SHP77 (cell line): Measurements from ENCODE around the gene GP9.

ENCODE experiments used
- DNase-seq, 2 experiments: peaks; one replicate each; lab custom pipeline; 2025; lab: John Stamatoyannopoulos, UW

GP9 gene

DNA sequence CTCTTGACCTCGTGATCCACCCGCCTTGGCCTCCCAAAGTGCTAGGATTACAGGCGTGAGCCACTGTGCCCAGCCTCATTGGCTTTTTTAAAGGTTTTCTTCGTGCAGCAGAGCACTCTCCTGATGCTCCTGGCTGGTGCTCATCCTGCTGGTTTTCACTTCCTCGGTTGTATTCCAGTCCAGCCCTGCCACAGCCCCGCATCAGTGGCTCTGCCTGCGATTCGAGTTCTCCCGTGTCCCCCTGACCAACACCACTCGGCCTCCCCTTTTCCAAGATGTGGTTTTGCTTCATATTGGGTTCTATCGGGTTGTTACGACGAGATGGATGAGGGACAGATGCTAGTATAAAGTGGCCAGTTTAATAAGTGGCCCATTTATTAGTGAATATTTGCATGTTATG, 31.7 kb upstream of the GP9 start:
- no peak for DNase-seq

DNA sequence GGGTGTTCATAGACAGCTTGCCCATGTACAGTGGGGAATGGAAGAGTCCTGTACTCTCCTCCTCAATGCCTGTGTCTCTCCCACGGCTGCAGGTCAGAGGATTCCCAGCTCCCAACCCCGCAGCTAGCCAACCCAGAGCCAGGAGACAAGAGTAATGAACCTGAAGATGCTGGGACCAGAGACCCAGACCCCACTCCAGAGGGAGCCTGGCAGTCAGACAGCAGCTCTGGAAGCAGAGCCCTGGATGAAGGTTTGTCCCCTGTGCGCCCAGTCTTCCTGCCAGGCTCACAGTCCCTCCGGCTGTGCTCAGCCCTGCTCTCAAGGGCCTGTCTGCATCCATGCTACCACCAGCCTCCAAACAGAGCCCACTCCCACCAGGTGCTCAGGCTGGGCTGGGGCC, 30.0 kb upstream of the GP9 start:
- no peak for DNase-seq

DNA sequence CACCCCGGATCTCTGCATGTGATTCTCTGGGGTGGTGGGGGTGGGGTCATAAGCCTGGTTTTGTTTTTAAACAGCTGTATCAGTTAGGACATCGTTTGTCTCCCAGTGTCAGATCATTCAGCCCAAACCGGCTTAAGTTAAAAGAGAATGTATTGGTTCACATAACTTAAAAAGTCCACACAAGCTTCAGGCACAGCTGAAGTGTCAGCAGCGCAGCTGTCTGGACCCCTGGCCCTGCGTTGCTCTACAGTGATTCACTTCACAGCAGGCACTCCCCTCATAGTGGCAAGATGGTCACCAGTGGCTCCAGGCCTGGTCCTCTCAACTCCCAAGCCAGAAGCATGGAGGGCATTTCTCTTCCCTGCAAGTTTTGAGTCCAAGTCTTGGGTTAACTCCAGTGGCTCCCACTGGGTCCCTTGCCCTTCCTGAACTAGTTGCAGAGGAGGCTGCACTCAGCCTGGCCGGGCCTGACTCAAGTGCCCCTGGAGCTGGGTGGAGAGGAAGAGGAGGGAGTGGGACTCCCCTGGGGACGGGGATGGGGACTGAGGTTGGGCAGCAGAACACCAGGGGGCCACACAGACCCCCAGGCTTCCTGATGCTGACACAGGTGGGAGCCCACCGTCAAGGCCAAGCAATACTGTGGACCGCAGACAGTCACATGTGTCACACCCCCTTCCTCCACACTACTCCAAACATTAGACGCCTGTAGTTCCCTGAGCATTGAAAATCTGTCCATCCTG, 28.9 kb upstream of the GP9 start:
- no peak for DNase-seq

DNA sequence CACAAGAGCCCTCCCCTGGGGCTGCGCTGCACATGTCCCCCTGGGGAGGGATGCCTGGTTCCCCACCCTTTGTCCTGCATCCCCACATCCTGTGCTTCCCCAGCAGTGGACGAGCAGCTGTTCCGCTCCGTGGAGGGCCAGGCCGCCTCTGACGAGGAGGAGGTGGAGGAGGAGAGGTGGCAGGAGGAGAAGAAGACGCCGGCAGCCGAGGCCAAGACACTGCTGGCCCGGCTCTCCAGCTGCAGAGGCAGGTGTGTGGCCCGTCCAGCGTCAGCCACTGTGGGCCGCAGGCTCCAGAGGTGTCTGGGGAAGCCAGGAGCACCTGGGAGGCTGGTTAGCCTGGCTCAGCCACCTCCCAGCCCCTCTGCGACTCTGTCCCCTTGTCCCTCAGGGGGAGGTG, 27.9 kb upstream of the GP9 start:
- DNase-seq = no peak

DNA sequence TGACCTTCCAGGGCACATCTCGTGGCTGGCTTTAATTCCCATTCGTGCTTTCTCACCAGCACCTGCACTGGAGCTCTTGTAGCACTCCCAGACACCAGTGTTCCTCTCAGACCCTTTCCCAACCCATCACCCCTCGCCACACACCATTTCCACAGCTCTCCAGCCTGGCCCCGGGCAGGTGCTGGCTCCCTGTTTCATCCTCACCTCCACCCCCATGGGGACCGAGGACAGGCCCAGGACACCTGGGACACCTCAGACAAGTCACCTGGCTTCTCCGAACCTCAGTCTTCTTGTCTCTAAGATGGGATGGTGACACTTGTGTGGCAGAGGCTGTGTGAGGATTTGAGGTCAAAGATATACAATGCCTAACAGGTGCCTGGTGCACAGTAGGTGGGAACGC, 27.4 kb upstream of the GP9 start:
- DNase-seq = no peak

DNA sequence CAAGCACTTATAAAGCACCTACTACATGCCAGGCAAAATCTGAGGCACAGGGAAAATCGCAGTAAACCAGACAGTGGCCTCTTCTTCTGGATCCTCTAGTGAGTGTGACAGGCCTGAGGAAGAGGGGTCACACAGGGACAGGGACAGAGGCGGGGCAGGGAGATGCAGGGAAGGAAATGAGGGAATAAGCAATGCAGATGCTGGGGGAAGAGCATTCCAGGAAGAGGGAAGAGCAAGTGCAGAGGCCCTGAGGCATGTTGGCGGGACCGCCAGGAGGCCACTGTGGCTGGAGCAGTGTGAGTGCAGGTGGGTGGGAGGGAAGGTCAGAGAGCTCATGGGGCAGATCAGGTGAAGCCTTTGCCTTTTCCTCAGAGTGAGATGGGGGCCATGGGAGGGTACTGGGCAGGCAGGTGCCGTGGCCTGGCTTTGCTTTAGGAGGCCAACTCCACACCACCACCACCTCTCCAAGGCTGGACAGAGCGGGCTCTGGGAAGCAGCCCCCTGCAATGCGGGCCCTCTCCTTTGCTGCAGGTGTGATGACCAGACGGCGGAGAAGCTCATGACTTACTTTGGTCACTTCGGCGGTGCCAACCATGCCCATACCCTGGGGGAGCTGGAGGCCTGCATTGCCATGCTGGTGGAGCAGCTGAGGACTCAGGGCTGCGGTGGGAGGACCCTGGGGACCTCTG, 26.8 kb upstream of the GP9 start:
- DNase-seq = no peak

DNA sequence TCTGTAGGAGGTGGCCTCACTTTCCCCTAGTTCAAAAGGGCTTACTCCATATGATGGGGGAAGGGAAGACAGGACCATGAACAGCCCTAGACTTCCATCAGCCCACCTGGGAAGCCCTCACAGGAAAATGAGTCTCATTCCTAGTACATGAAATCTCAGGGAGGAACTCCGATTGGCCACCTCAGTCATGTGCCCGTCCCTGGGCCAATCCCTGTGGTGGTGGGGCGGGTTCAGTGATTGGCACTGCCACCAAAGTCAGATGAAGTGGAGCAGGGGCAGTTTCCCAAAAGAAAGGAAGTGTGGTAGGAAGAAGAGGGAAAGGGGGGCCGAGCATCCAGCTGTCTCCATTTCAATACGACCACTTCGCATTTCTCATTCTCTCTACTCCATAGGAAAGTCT, 25.9 kb upstream of the GP9 start:
- DNase-seq = no peak

DNA sequence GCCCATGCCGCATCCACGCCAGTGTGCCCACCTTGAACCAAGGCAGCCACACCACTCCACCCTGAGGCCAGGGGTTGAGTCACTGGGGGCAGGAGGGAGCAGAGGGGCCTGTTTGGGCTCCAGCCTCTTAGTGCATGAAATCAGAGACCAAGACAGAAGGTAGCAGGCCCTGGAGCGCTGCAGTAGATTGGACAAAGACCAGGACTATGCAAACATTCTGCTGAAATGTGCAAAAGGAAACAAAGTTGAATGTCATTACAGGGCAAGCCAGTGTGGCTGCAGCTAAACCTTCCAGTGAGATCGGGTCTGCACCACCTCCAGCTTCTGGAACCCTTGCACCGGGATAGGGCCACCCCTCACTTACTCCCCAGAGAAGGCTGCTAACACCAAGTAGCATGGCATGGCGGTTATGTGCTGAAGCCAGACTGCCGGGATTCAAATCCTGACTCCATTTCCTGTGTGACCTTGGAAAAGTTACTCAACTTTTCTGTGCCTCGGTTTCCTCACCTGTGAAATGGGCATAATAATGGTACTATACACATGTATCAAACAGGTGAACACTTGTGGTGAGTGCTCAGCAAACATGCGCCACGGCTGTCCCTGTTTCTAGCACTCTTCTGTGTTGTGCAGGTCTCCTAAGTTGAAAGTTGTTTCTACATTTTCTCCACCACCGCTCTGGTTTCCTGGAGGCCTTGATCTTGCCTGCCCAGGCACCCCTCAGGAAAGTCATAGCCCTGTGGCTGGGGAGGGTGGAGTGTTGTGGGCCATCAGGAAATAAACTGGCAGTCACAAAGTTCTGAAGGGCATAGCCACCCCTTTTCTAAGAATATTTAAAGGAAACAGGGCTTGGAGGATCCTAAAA, 25.0 kb upstream of the GP9 start:
- no peak for DNase-seq

DNA sequence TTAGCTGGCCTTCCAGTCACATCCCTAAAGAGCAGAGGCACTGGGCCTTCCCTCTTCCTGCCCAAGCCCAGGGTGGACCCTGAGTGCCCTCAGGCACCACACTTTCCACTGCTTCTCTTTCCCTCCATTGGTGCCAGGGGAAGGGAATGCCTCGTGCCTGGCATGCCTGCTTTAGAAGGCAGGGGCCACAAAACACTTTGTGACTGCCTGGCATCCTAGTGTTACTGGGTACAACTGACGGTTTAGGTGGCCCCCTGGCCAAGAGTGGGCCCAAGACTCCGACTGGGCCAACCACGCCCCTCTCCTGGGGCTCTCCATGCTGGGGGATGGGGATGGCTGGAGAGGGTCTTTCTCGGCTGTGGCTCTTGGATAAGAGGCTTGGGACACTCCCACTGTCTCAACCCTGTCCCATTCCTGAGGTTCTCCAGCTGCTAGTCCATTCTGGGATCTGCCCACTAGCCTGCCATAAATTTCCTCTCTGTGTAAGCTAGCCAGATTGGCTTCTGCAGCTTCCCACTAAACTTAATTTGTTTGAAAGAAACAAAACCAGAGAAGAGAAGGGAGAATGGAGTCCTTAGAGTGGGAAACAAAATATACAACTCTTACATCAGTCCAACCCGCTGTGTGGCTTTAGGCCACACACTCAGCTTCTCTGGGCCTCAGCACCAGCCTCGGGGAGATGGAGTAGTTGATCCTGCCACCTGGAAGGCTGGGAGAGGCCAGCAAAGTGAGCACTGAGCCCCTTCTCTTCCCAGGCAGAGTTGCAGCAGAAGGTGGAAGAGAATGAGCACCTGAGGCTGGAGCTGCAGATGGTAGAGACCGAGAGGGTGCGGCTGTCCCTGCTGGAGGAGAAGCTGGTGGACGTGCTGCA, 24.1 kb upstream of the GP9 start:
- DNase-seq = no peak

DNA sequence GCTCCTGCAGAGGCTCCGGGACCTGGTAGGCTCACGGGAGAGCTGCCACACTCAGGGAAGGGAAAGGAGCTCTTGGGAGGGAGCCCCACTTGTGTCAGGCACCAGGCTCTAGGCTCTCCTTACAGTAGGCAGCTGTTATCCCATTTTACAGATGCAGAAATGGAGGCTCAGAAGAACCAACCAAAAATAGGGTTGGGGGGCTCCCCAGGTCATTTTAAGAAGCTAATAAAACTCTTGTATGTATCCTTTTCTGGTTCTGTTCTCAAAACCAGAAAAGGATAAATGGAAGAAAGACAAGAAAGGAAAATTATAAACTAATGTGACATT, 23.5 kb upstream of the GP9 start:
- DNase-seq = no peak

DNA sequence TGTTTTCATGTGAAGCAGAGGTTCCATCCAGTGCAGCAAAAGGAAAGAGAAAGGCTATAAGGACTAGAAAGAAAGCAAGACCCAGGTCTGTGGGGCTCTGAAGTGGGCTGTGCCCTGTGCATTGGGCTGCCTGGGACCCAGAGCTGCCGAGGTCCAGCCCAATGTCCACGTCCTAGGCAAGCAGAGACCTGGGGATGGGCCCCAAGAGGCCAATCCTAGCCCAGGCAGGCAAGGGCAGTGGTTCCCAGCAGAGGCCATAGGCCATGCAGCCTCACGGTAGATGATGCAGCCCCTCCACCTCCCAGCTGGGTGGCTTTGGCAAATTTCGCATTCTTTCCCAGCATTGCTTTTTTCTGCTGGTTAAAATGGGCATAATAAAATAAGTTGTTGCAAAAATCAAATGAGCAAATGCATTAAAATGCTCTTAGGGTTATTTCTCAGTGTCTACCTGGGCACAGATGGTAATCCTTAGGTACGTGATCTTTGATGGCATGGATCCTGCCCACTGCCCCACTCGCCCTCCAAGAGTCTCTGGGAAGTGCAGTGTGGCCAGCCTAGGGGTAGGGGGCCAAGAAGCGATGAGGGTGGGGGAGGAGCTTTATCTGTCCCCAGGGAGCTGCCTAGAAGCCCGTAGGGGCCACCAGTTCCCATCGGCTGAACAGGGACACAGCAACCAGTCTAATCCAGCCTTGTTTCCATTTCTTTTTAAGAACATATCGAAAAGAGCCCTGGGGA, 22.3 kb upstream of the GP9 start:
- DNase-seq = no peak

DNA sequence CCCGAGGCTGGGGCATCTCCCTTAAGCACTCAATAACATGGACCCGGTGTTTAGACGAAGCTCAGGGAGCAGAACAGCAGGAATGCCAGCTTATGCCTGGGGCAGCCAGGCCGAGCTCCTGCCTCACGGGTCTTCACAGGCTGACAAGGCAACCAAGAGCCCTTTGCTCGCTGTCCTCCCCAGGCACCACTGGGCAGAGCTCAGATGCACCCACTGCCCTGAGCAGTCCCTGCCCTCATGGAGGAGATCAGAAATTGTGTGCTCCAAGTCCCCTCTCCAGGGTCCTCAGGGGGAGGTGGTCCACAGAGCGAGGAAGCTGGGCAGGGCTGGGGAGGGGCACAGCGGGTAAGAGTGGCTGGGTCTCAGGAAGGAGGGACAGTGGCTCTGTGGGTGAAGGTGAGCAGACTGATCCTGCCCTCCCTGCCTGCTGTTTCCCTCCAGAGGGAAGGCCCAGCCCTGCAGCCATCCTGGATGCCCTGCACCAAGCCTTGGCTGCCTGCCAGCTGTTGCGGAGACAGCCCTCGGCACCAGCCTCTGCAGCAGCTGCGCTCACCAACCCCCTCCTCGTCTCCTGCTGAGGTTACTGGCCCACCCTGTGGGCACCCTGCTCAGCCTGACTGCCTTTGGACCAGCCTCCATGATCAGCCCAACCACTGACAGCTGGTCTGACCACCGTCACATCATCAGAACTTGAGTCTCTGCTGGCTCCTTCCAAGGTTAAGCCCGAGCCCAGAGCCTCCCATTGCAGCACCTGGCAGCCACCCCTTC, 21.1 kb upstream of the GP9 start:
- DNase-seq = peak; percentile 73 to 92

DNA sequence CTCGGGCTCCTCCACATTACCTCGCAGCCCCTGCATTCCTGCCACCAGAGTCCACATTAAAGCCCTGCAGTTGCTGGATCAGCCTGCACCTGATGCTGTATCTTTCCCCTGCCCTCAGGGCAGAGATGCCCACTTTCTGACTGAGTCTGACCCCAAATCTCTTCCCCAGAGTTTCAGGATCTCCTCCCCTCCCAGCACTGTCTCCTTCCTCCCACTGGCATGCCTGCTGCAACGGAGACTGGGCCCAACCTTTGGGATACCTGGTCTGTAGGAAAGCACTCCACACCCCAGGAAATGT, 20.6 kb upstream of the GP9 start:
- DNase-seq = no peak

DNA sequence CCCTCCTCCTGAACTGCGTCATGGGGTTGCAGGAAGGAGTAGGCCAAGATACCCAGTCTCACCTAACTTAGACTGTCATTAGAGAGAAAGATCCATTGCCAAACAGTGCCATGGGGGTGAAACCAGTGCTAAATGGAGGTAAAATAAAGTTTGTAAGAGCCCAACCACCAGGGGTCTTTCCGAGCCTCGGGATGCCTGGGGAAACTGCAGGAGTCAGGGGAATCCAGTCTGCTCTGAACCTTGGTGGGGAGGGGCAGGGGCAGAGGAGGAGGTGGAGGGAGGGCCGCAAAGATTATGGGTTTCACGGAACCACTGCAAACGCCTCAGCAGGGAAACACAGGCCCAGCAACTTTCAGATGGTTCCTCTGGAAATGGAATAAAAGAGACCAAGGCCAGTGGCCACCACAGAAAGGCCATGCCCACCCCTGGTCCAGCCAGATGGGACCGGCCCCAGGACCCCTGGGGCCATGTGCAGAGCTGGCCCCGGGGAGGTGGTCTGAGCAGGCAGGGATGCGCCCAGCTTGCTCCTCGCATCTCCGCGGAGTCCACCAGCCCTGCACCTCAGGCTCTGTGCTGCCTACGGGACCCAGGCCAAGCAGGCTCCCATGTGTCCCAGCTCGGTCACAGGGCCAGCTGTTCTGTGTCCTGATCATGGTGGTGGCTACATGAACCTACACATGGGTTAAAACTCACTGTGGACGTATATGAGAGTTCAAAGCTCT, 19.8 kb upstream of the GP9 start:
- no peak for DNase-seq

DNA sequence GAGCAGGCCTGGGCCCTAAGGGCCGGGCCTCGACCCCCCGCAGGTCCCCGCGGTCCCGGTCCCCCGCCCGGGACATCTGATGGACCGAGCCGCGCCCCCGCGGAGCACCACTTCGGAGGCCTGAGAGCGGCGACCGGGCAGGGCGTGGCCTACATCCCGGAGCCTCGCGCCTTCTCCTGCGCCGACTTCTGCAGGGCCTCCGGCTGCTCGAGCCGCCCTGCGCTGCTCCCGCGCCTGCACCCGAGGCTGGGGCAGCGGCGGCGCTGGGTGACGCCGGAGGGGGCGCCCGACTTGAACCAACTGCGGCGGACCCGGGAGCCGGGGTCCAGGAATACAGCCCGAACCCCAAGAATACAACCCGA, 14.9 kb upstream of the GP9 start:
- DNase-seq = no peak

DNA sequence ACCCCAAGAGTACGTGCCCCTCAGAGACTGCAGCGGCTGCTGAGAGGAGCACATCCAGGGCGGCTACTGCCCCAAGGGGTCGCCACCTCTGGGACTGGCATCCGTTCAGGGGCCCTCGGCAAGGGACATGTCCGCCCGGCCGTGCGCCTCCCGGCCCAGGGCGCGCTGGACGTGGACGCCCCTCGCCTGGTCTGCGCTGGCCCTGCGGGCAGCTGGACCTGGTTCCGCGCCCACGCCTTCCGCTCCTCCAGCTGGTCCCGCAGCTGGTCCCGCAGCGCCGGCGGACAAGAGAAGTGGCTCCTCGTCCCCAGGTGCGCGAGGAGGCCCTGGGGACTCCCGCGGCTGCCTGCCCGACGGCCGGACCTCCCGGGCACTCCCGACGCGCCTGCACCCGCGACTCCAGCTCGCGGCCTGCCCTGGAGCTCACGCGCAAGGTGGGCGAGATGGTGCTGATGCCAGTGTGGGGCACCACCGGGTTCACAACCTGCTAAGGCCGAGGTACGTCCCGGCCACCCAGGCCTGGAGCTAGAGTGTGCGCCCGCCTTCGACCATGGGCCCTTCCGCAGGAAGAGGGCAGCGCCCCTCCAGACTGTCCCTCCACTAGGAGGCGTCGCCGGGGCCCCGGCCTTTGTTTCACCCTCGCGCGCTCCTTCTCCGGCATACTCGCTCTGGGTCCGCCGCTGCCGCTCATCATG, 14.4 kb upstream of the GP9 start:
- no peak for DNase-seq

DNA sequence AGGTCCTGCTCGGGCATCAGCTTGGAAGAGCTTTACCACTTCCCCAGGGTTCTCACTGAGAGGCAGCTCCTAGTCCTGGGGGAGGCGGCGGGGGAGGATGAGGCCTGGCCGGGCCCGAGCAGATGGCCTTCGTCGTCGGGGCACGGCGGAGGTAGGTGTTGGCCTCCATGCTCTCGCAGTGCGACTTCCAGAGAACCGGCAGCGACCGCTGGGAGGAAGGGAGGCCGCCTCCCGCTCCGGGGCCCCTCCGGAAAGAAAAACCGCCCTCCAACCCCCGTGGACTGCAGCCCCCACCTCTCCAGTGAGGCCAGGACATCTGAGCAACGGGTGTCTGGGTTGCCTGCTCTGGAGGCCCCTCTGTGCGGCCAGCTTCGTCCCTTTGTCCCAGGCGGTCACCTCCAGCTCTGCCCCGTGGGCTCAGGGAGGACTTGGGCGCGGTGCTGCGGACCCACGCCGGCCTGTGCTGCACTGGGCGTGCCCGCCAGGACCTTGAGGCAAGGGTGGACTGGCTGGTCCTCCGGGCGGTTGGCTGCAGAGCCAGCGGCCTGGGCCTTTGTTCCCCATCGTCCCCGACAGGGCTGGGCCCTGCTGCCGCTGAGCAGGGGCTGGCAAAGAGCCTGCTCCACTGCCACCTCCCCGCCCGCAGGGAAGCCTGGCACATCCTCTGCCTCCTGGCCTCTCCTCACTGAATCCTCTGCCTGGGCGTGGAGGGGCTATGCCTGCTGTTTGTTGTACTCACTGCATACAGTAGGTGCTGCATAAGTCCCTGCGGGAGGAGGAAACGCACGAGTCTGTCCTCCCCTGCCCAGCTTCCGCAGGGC, 13.6 kb upstream of the GP9 start:
- DNase-seq = no peak

DNA sequence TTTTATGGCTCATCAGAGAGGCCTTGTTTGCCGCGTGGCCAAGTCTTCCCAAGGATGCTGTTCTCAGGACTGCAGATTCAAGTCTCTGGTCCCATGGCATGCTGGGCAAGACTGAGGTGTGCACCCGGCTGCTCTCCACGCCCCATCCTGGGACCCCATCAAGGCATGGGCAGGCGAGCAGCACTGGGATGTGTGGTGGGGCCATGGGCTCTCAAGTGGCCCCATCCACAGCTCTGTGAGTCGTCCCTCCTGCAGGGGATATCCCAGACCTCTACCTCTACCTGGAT, 13.1 kb upstream of the GP9 start:
- DNase-seq = no peak
